ENCODE measurements around the gene PRMT7. TPM values are rescaled to one million over a fixed set of nuclear protein-coding genes. Genes with fewer than 3 reads are reported as not detected.

Gene PRMT7
- total RNA-seq, 1 donor from 2014 or later: 80.5 TPM

DNA sequence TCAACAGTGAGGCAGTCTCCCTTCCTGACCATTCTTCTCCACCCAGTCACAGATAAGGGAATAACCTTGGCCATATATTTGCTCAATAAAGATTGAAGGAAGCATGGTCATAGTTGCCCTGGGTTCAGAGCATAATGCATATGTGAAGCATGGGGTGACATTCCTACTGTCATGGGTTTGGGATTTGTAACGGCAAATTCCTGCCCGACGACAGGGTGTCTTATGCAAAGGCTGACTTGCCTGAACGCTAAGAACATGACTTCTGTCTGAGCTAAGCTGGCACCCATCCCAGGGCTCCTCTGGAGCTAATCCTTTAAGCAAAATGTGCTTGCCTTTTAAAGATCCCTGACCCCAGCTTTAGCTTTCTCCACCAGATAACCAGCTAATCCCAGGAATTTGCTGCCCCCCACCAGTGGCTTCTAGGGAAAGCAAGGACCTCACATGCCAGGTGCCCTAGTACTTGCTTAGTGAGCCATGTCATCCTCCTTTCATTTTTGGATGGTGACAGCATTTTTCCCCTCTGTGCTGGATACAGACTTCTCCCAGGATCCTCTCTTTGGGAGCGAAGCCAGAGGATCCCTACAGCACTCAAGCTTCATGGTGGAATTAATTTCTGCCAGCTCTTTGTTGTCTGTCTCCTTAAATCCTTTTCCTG lies 11.8 kb upstream of the PRMT7 start:
- H3K27ac Mint-ChIP-seq: no peak overlapping the region
- peaks cover 95% of the 10 kb centered on the region for H3K36me3 Mint-ChIP-seq (ENCODE audit: low read depth)
- no peak overlapping the region for H3K4me3 Mint-ChIP-seq (ENCODE audit: low read depth)
- no peaks in the 10 kb centered on the region for H3K9me3 Mint-ChIP-seq
- intact Hi-C loops (cut with micrococcal nuclease): no loop called here
- no peak for DNase-seq (ENCODE audit: low spot score)
- H3K4me1 Mint-ChIP-seq (ENCODE audit: low read depth): peaks cover 1% of the 10 kb centered on the region
- H3K27me3 Mint-ChIP-seq (ENCODE audit: low read depth): no peaks in the 10 kb centered on the region

DNA sequence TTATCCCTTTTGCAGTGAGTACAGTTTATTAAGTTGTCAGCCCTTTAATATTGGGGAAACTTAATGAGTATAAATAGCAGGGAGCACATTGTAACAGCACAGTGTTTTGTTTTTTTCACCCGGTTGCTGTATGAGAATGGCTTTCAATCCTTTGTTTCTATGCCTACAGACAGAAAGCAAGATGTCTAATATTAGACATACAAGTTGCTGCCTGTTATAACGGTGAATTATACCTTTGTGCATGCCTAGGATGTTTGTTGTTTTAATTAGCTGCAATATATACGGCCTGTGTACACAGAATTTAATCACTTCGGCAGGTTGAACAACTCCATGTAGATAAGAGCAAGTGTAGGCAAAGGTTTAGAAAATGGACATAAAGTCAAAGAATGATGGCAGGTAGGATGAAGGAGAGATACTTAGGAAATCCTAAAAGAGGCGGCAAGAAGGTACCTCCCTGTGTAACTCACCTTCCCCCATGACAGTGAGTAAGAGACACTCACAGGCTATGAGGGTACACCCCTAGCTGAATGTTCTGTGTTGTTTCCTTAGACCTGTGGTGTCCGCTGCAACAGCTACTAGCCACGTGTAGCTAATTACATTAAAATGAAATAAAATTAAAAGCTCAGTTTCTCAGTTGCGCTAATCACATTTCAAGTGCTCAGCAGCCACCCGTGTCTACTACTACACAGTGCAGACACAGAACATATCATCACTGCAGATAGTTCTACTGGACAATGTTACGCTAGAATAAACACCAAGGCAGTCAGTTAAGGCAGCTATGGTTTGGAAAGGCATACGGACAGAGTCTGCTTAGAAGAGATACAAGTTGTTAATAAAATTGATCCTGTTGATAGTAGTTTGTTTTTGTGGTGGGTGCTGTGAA lies 11.0 kb upstream of the PRMT7 start:
- no peaks in the 10 kb centered on the region for H3K9me3 Mint-ChIP-seq
- intact Hi-C loops (cut with micrococcal nuclease): no loop called here
- H3K4me1 Mint-ChIP-seq (ENCODE audit: low read depth): peaks cover 3% of the 10 kb centered on the region
- no peak overlapping the region for H3K4me3 Mint-ChIP-seq (ENCODE audit: low read depth)
- no peak overlapping the region for H3K27ac Mint-ChIP-seq
- DNase-seq (ENCODE audit: low spot score): no peak
- H3K36me3 Mint-ChIP-seq (ENCODE audit: low read depth): peaks cover 93% of the 10 kb centered on the region
- H3K27me3 Mint-ChIP-seq (ENCODE audit: low read depth): no peaks in the 10 kb centered on the region

DNA sequence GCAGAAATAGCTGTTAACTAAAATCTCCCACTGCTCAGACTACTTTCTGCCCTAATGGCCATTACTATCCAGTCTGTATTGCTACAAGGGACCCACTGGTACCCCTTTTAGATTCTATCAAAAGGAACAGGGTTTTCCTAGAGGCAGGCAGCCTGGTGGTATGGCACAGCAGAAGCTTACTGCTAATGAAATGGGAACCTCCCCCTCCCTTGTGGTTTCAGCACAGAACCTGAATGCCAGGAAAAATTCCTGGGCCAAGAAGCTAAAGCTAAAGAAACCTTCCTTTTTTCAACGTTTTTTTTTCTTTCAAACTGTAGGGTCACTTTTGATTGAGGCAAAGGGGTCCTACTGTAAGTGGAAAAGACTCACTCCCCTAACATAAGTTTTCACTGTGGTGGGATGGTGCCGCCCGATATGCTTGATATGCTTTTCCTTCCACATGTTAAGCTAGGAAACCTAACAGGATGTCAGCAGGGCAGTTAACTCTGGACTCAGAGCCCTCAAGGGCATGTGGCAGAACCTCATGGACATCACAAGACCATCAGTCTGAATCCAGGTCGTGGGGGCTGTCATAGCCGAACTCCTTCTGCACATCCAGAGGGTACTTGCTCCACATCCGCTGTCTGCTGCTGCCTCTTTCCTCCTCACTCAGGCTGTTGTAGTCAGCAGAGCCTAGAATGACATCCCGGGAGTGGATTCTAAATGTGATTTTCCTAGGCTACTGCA lies 9.9 kb upstream of the PRMT7 start:
- H3K9me3 Mint-ChIP-seq: no peaks in the 10 kb centered on the region
- peaks cover 92% of the 10 kb centered on the region for H3K36me3 Mint-ChIP-seq (ENCODE audit: low read depth)
- intact Hi-C loops (cut with micrococcal nuclease): no loop called here
- no peaks in the 10 kb centered on the region for H3K27me3 Mint-ChIP-seq (ENCODE audit: low read depth)
- H3K4me1 Mint-ChIP-seq (ENCODE audit: low read depth): peaks cover 3% of the 10 kb centered on the region
- peak overlapping the region; percentile 40 for H3K27ac Mint-ChIP-seq
- DNase-seq (ENCODE audit: low spot score): no peak
- no peak overlapping the region for H3K4me3 Mint-ChIP-seq (ENCODE audit: low read depth)

DNA sequence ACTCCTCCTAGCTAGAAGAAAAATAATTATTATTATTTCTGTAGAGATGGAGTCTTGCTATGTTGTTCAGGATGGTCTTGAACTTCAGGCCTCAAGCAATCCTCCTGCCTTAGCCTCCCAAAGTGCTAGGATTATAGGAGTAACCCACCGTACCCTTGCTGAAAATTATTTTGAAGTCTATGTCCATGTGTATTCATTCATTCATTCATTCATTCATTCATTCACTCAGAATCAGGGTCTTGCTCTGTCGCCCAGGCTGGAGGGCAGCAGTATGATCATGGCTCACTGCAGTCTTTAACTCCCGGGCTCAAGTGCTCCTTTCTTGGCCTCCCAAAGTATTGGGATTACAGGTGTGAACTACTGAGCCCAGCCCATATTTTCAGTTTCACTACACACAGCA lies 4.2 kb upstream of the PRMT7 start:
- no peak overlapping the region for H3K4me3 Mint-ChIP-seq (ENCODE audit: low read depth)
- intact Hi-C loops (cut with micrococcal nuclease): no loop called here
- no peaks in the 10 kb centered on the region for H3K27me3 Mint-ChIP-seq (ENCODE audit: low read depth)
- no peaks in the 10 kb centered on the region for H3K9me3 Mint-ChIP-seq
- H3K4me1 Mint-ChIP-seq (ENCODE audit: low read depth): peaks cover 15% of the 10 kb centered on the region
- DNase-seq (ENCODE audit: low spot score): no peak
- no peak overlapping the region for H3K27ac Mint-ChIP-seq
- peaks cover 54% of the 10 kb centered on the region for H3K36me3 Mint-ChIP-seq (ENCODE audit: low read depth)

DNA sequence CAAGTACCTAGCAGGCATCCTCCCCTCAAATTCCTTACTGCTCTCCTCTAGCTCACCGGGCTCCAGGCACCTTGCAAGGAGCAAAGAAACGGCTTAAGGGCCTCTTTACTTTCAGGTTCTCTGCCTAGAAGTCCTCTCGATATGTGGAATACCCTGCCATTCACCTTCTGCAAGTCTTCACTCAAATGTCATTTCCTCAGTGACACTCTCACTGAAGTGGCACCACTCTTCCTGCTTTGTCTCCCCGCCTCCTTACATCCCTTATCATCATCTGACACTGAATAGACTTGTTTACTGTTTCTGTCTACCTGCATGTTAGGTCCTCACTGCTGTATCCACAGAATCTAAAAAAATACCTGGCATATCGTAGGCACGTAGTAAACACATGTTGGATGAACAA lies 1.0 kb upstream of the PRMT7 start:
- H3K27ac Mint-ChIP-seq: peak overlapping the region; percentile 83
- peak overlapping the region; percentile 91 for H3K4me3 Mint-ChIP-seq (ENCODE audit: low read depth)
- no peaks in the 10 kb centered on the region for H3K9me3 Mint-ChIP-seq
- H3K27me3 Mint-ChIP-seq (ENCODE audit: low read depth): no peaks in the 10 kb centered on the region
- intact Hi-C loops (cut with micrococcal nuclease): loop anchor here (1.0 to 10.0 kb wide), 4 partner anchors 10 to 225 kb away; partner anchors contain the start of genes NFATC3 and SLC7A6
- H3K36me3 Mint-ChIP-seq (ENCODE audit: low read depth): peaks cover 38% of the 10 kb centered on the region
- no peak for DNase-seq (ENCODE audit: low spot score)
- H3K4me1 Mint-ChIP-seq (ENCODE audit: low read depth): peaks cover 24% of the 10 kb centered on the region

DNA sequence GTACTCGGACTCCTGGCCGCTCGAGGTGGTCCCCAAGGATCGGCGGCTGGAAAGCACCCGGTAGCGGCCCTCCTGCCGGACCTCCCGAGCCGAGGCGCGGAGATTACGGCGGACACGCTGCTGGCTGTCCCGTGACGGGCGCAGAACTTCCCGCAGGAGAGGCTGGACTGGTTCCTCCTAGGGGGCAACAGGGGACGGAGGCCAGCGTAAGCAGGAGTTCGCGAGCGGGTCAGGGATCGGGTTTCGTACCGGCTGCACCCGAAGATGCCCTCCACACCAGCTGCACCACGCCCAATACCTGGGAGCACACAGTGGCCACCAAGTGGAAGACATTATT lies 414 bp upstream of the PRMT7 start:
- H3K4me3 Mint-ChIP-seq (ENCODE audit: low read depth): peak overlapping the region; percentile 91
- peaks cover 36% of the 10 kb centered on the region for H3K36me3 Mint-ChIP-seq (ENCODE audit: low read depth)
- intact Hi-C loops (cut with micrococcal nuclease): loop anchor here (1.0 to 10.0 kb wide), 4 partner anchors 9 to 226 kb away; partner anchors contain the start of genes NFATC3 and SLC7A6
- H3K9me3 Mint-ChIP-seq: no peaks in the 10 kb centered on the region
- H3K4me1 Mint-ChIP-seq (ENCODE audit: low read depth): peaks cover 26% of the 10 kb centered on the region
- no peak for DNase-seq (ENCODE audit: low spot score)
- peak overlapping the region; percentile 87 for H3K27ac Mint-ChIP-seq
- H3K27me3 Mint-ChIP-seq (ENCODE audit: low read depth): no peaks in the 10 kb centered on the region

DNA sequence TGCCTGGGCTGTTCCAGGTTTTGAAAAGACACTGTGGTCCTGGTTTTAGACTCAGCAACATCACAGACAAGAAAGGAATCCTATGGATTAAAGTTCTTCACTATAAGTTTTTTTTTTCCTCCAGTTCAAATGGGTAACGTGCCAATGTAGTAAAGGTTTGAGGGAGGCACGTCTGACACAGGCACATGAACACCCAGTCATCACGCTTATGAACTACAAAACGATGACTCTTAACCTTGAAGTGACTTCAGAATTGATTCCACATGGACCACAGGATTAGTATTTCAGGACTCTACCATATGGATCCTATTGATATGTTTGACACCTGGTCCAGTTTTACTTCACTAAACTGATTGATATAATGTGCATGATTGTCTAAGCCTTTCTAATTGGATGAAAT lies 2.3 kb downstream of the PRMT7 start:
- peaks cover 25% of the 10 kb centered on the region for H3K4me1 Mint-ChIP-seq (ENCODE audit: low read depth)
- peaks cover 37% of the 10 kb centered on the region for H3K36me3 Mint-ChIP-seq (ENCODE audit: low read depth)
- H3K4me3 Mint-ChIP-seq (ENCODE audit: low read depth): no peak overlapping the region
- DNase-seq (ENCODE audit: low spot score): no peak
- no peak overlapping the region for H3K27ac Mint-ChIP-seq
- H3K9me3 Mint-ChIP-seq: no peaks in the 10 kb centered on the region
- intact Hi-C loops (cut with micrococcal nuclease): loop anchor here (10.0 kb wide), 1 partner anchor 228 kb away; the partner anchor contains the start of gene NFATC3
- no peaks in the 10 kb centered on the region for H3K27me3 Mint-ChIP-seq (ENCODE audit: low read depth)

DNA sequence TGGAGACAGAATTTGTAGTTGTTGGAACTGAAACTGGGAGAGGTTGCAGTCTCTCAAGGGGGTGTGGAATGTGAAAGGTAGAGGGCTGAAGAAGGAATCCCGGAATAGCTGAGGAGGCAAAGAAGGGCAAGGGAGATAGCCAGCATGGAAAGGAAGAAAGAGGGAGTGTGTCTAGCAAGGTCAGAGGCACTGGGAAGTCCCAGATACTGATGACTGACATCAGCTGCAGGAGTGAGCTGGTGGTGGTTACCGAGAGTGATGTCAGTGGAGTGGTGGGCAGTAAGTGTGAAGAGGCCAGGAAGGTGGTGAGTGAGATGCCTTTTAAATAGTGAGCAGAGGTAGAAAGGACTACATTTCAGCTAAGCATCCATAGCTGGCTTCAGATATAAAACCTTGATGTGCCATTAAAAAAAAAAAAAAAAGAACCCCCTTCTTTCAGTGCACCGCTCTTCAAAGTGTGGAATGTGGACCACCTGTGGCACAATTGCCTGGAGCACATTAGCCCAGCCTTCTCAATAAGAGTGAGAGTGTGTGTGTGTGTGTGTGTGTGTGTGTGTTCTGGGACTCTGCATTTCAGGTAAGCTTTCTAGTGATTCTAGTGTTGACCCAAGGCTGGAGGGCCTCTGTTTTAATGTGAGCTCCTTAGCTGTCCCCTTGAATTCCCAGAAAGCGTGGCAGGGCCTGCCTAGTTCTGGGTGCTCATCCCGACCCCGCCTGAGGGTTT lies 8.5 kb downstream of the PRMT7 start:
- peak overlapping the region; percentile 49 for H3K4me3 Mint-ChIP-seq (ENCODE audit: low read depth)
- peaks cover 55% of the 10 kb centered on the region for H3K36me3 Mint-ChIP-seq (ENCODE audit: low read depth)
- peak overlapping the region; percentile 87 for H3K27ac Mint-ChIP-seq
- peaks cover 29% of the 10 kb centered on the region for H3K4me1 Mint-ChIP-seq (ENCODE audit: low read depth)
- no peaks in the 10 kb centered on the region for H3K27me3 Mint-ChIP-seq (ENCODE audit: low read depth)
- H3K9me3 Mint-ChIP-seq: no peaks in the 10 kb centered on the region
- no peak for DNase-seq (ENCODE audit: low spot score)
- intact Hi-C loops (cut with micrococcal nuclease): loop anchor here (1.0 to 10.0 kb wide), 2 partner anchors 9 to 235 kb away; partner anchors contain the start of genes NFATC3 and SLC7A6OS

DNA sequence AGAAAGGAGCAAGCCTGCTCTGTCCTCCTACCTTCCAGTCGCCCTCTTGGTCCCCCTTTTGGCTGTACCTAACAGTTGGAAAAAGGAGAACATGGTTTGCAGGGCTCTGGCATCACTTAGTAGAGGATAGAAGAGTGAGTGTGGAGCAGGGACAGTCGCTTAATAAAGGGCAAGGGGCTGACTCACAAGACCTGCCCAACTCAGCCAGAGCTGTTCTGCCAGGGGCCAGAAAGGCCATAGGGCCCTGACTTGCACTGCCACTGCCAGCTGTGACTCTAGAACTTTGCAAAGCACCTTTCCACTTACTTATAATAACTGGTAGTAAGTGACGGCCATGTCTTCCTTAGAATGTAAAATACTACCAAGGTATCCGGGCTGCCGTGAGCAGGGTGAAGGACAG lies 13.5 kb downstream of the PRMT7 start:
- Mint-ChIP-seq H3K4me3 (ENCODE audit: low read depth) (no peak overlapping the region), H3K27ac (no peak overlapping the region), H3K36me3 (ENCODE audit: low read depth) (peaks cover 53% of the 10 kb centered on the region), H3K9me3 (no peaks in the 10 kb centered on the region), H3K4me1 (ENCODE audit: low read depth) (peaks cover 32% of the 10 kb centered on the region), H3K27me3 (ENCODE audit: low read depth) (no peaks in the 10 kb centered on the region)
- no peak for DNase-seq (ENCODE audit: low spot score)
- intact Hi-C loops (cut with micrococcal nuclease): no loop called here

DNA sequence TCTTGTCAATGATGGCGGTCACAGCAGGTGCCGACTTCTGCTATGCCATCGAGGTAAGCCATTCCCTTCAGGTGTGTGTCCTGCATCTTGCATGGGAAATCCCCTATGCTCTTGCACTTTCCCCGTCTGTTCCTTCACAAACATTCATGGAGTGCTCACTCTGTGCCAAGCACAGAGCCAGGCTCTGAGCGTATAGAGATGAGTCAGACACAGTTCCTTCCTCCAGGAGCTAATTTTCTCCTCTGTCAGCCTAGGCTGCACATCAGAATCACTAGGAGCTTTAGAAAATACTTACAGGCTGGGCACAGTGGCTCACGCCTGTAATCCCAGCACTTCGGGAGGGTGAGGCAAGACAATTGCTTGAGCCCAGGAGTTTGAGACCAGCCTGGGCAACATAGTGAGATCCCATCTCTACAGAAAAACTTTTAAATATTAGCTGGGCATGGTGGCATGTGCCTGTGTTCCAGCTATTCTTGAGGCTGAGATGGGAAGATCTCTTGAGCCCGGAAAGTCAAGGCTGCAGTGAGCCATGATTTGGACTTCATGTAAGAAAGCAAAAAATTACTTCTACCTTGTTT lies 14.1 kb downstream of the PRMT7 start:
- no peaks in the 10 kb centered on the region for H3K27me3 Mint-ChIP-seq (ENCODE audit: low read depth)
- H3K4me3 Mint-ChIP-seq (ENCODE audit: low read depth): no peak overlapping the region
- intact Hi-C loops (cut with micrococcal nuclease): no loop called here
- peaks cover 29% of the 10 kb centered on the region for H3K4me1 Mint-ChIP-seq (ENCODE audit: low read depth)
- H3K36me3 Mint-ChIP-seq (ENCODE audit: low read depth): peaks cover 50% of the 10 kb centered on the region
- no peak for DNase-seq (ENCODE audit: low spot score)
- H3K27ac Mint-ChIP-seq: no peak overlapping the region
- no peaks in the 10 kb centered on the region for H3K9me3 Mint-ChIP-seq

DNA sequence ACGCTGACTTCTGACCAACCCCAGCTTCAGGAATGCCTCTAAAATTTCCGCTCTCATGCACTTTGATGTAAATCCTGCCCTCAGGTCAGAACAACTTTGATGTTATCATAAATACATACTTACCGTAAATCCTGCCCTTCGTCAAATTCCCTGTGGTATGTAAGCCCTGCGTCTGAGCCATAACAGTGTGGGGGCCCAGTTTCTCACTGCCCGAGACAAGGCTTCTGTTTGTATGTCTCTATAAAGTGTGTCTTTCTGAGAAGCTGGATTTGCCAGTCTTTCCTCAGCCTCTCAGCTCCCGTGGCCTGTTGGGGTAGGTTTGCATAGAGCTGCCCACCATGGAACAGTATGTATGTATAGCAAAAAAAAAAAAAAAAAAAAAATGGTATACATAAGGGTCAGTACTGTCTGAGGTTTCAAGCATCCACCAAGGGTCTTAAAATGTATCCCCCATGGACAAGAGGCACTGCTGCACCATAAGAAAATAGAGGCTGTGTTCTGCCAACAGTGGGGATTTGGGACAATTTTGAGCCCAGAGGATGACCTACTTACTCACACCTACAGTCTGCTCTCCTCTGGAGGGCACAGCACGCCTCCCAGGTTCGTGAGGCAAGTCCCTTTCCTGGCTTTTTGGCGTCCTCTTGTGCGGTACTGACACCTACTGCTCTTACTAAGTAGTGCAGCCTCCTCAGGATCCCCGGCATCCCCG lies 17.5 kb downstream of the PRMT7 start:
- H3K36me3 Mint-ChIP-seq (ENCODE audit: low read depth): peaks cover 53% of the 10 kb centered on the region
- H3K4me1 Mint-ChIP-seq (ENCODE audit: low read depth): peaks cover 32% of the 10 kb centered on the region
- H3K27ac Mint-ChIP-seq: peak overlapping the region; percentile 62

More for the DNA sequence above, 17.5 kb downstream of the PRMT7 start:
- intact Hi-C loops (cut with micrococcal nuclease): loop anchor here (1.0 kb wide), 2 partner anchors 39 to 67 kb away; no protein-coding TSS in a partner anchor
- no peaks in the 10 kb centered on the region for H3K27me3 Mint-ChIP-seq (ENCODE audit: low read depth)
- no peak overlapping the region for H3K4me3 Mint-ChIP-seq (ENCODE audit: low read depth)
- peak; percentile 73 for DNase-seq (ENCODE audit: low spot score)
- no peaks in the 10 kb centered on the region for H3K9me3 Mint-ChIP-seq
